ENCODE data around the gene SLC39A6. TPM values are rescaled to one million over a fixed set of nuclear protein-coding genes. Genes with fewer than 3 reads are reported as not detected.
A peak's percentile ranks its signal among the peaks of the same experiment; 100 is the strongest.
"Not testable (repeated sequence)": the region's sequence is repeated elsewhere in the genome, so short reads cannot be mapped to it uniquely, and the experiment has no call there.

The SLC39A6 gene
- total RNA-seq, 1 donor from 2014 or later: 51.2 TPM

GRCh38 chr18:36128907-36129299 is 237 bp downstream of the SLC39A6 start:
- Mint-ChIP-seq H3K27ac (peak overlapping the region; percentile 96), H3K4me3 (peak overlapping the region; percentile 94), H3K36me3 (ENCODE audit: low read depth) (peaks cover 53% of the 10 kb centered on the region), H3K9me3 (peaks cover 3% of the 10 kb centered on the region), H3K4me1 (peaks cover 47% of the 10 kb centered on the region), H3K27me3 (no peaks in the 10 kb centered on the region)
- intact Hi-C loops (cut with micrococcal nuclease): loop anchor here (1.0 to 2.0 kb wide), 5 partner anchors 14 to 699 kb away; partner anchors contain the start of genes MOCOS, RMP24 and RPRD1A
- DNase-seq: no peak

GRCh38 chr18:36128530-36128870 is 640 bp downstream of the SLC39A6 start:
- intact Hi-C loops (cut with micrococcal nuclease): loop anchor here (2.0 kb wide), 2 partner anchors 14 to 58 kb away; partner anchors contain the start of gene MOCOS
- Mint-ChIP-seq H3K27ac (peak overlapping the region; percentile 96), H3K36me3 (ENCODE audit: low read depth) (peaks cover 55% of the 10 kb centered on the region), H3K4me1 (peaks cover 48% of the 10 kb centered on the region), H3K9me3 (peaks cover 3% of the 10 kb centered on the region), H3K27me3 (no peaks in the 10 kb centered on the region), H3K4me3 (peak overlapping the region; percentile 94)
- peak; percentile 69 for DNase-seq

GRCh38 chr18:36127836-36128529 is 1.2 kb downstream of the SLC39A6 start:
- Mint-ChIP-seq H3K4me1 (peaks cover 51% of the 10 kb centered on the region), H3K9me3 (peaks cover 3% of the 10 kb centered on the region), H3K27me3 (no peaks in the 10 kb centered on the region), H3K27ac (peak overlapping the region; percentile 96), H3K36me3 (ENCODE audit: low read depth) (peaks cover 58% of the 10 kb centered on the region), H3K4me3 (peak overlapping the region; percentile 94)
- peak; percentile 61 for DNase-seq
- intact Hi-C loops (cut with micrococcal nuclease): loop anchor here (2.0 kb wide), 2 partner anchors 15 to 59 kb away; partner anchors contain the start of gene MOCOS

- H3K36me3 Mint-ChIP-seq (ENCODE audit: low read depth): peaks cover 60% of the 10 kb centered on the region
- no peak overlapping the region for H3K4me3 Mint-ChIP-seq
- peaks cover 3% of the 10 kb centered on the region for H3K9me3 Mint-ChIP-seq
- no peaks in the 10 kb centered on the region for H3K27me3 Mint-ChIP-seq
- no peak for DNase-seq
- no peak overlapping the region for H3K27ac Mint-ChIP-seq
- intact Hi-C loops (cut with micrococcal nuclease): no loop called here
- peaks cover 39% of the 10 kb centered on the region for H3K4me1 Mint-ChIP-seq
Observed at GRCh38 chr18:36126668-36127067, 2.5 kb downstream of the SLC39A6 start.

- Mint-ChIP-seq H3K4me3 (no peak overlapping the region), H3K4me1 (peaks cover 32% of the 10 kb centered on the region), H3K36me3 (ENCODE audit: low read depth) (peaks cover 58% of the 10 kb centered on the region), H3K27ac (no peak overlapping the region), H3K9me3 (no peaks in the 10 kb centered on the region), H3K27me3 (no peaks in the 10 kb centered on the region)
- intact Hi-C loops (cut with micrococcal nuclease): no loop called here
- DNase-seq: no peak
Observed at GRCh38 chr18:36124841-36125240, 4.3 kb downstream of the SLC39A6 start.

GRCh38 chr18:36120297-36120696 is 8.8 kb downstream of the SLC39A6 start:
- DNase-seq: no peak
- Mint-ChIP-seq H3K27me3 (no peaks in the 10 kb centered on the region), H3K27ac (no peak overlapping the region), H3K36me3 (ENCODE audit: low read depth) (peaks cover 47% of the 10 kb centered on the region), H3K4me1 (peaks cover 8% of the 10 kb centered on the region), H3K4me3 (no peak overlapping the region), H3K9me3 (no peaks in the 10 kb centered on the region)
- intact Hi-C loops (cut with micrococcal nuclease): no loop called here

- intact Hi-C loops (cut with micrococcal nuclease): loop anchor here (10.0 kb wide), 1 partner anchor 58 kb away; no protein-coding TSS in a partner anchor
- not testable (repeated sequence) for H3K27ac Mint-ChIP-seq, H3K9me3 Mint-ChIP-seq, H3K4me3 Mint-ChIP-seq, H3K4me1 Mint-ChIP-seq, H3K27me3 Mint-ChIP-seq, DNase-seq
- peaks cover 43% of the 10 kb centered on the region for H3K36me3 Mint-ChIP-seq (ENCODE audit: low read depth)
Observed at GRCh38 chr18:36116771-36117170, 12.4 kb downstream of the SLC39A6 start.

- Mint-ChIP-seq H3K4me3 (no peak overlapping the region), H3K4me1 (no peaks in the 10 kb centered on the region), H3K9me3 (no peaks in the 10 kb centered on the region), H3K36me3 (ENCODE audit: low read depth) (peaks cover 45% of the 10 kb centered on the region), H3K27ac (no peak overlapping the region), H3K27me3 (no peaks in the 10 kb centered on the region)
- intact Hi-C loops (cut with micrococcal nuclease): loop anchor here (10.0 kb wide), 1 partner anchor 60 kb away; no protein-coding TSS in a partner anchor
- DNase-seq: no peak
Observed at GRCh38 chr18:36114738-36115137, 14.4 kb downstream of the SLC39A6 start.

- H3K9me3 Mint-ChIP-seq: no peaks in the 10 kb centered on the region
- no peak overlapping the region for H3K4me3 Mint-ChIP-seq
- H3K27ac Mint-ChIP-seq: no peak overlapping the region
- intact Hi-C loops (cut with micrococcal nuclease): loop anchor here (10.0 kb wide), 1 partner anchor 61 kb away; no protein-coding TSS in a partner anchor
- H3K27me3 Mint-ChIP-seq: no peaks in the 10 kb centered on the region
- H3K36me3 Mint-ChIP-seq (ENCODE audit: low read depth): peaks cover 47% of the 10 kb centered on the region
- H3K4me1 Mint-ChIP-seq: no peaks in the 10 kb centered on the region
- DNase-seq: no peak
Observed at GRCh38 chr18:36114251-36114650, 14.9 kb downstream of the SLC39A6 start.

GRCh38 chr18:36112302-36112701 is 16.8 kb downstream of the SLC39A6 start:
- no peak for DNase-seq
- H3K4me3 Mint-ChIP-seq: no peak overlapping the region
- H3K27me3 Mint-ChIP-seq: no peaks in the 10 kb centered on the region
- intact Hi-C loops (cut with micrococcal nuclease): loop anchor here (10.0 kb wide), 1 partner anchor 62 kb away; no protein-coding TSS in a partner anchor
- H3K36me3 Mint-ChIP-seq (ENCODE audit: low read depth): peaks cover 50% of the 10 kb centered on the region
- no peak overlapping the region for H3K27ac Mint-ChIP-seq
- H3K9me3 Mint-ChIP-seq: no peaks in the 10 kb centered on the region
- H3K4me1 Mint-ChIP-seq: no peaks in the 10 kb centered on the region

GRCh38 chr18:36109737-36110136 is 19.4 kb downstream of the SLC39A6 start:
- peaks cover 35% of the 10 kb centered on the region for H3K36me3 Mint-ChIP-seq (ENCODE audit: low read depth)
- no peak for DNase-seq
- no peaks in the 10 kb centered on the region for H3K9me3 Mint-ChIP-seq
- intact Hi-C loops (cut with micrococcal nuclease): loop anchor here (10.0 kb wide), 1 partner anchor 65 kb away; no protein-coding TSS in a partner anchor
- H3K27ac Mint-ChIP-seq: no peak overlapping the region
- no peaks in the 10 kb centered on the region for H3K27me3 Mint-ChIP-seq
- no peak overlapping the region for H3K4me3 Mint-ChIP-seq
- no peaks in the 10 kb centered on the region for H3K4me1 Mint-ChIP-seq

GRCh38 chr18:36108601-36109000 is 20.5 kb downstream of the SLC39A6 start:
- Mint-ChIP-seq H3K4me3 (no peak overlapping the region), H3K27me3 (no peaks in the 10 kb centered on the region), H3K9me3 (no peaks in the 10 kb centered on the region), H3K4me1 (no peaks in the 10 kb centered on the region), H3K36me3 (ENCODE audit: low read depth) (peaks cover 30% of the 10 kb centered on the region), H3K27ac (no peak overlapping the region)
- intact Hi-C loops (cut with micrococcal nuclease): no loop called here
- no peak for DNase-seq

- intact Hi-C loops (cut with micrococcal nuclease): no loop called here
- DNase-seq: no peak
- H3K9me3 Mint-ChIP-seq: no peaks in the 10 kb centered on the region
- no peak overlapping the region for H3K27ac Mint-ChIP-seq
- no peaks in the 10 kb centered on the region for H3K27me3 Mint-ChIP-seq
- peaks cover 28% of the 10 kb centered on the region for H3K36me3 Mint-ChIP-seq (ENCODE audit: low read depth)
- H3K4me1 Mint-ChIP-seq: no peaks in the 10 kb centered on the region
- H3K4me3 Mint-ChIP-seq: no peak overlapping the region
Observed at GRCh38 chr18:36108196-36108595, 20.9 kb downstream of the SLC39A6 start.

- intact Hi-C loops (cut with micrococcal nuclease): no loop called here
- Mint-ChIP-seq H3K27me3 (no peaks in the 10 kb centered on the region), H3K4me3 (no peak overlapping the region), H3K27ac (no peak overlapping the region), H3K36me3 (ENCODE audit: low read depth) (peaks cover 24% of the 10 kb centered on the region), H3K4me1 (no peaks in the 10 kb centered on the region), H3K9me3 (no peaks in the 10 kb centered on the region)
- DNase-seq: no peak
Observed at GRCh38 chr18:36107477-36107876, 21.7 kb downstream of the SLC39A6 start.

All from activated CD4-positive, alpha-beta T cell treated with anti-CD3 and anti-CD28 coated beads, Interleukin-2, amount 10 ng/mL, durations not matched to agents 24 days and 14 days (primary cell).